Measurements from ENCODE around the gene ORC1. TPM values are rescaled to one million over a fixed set of nuclear protein-coding genes. Genes with fewer than 3 reads are reported as not detected.

ORC1 gene
- total and polyA plus RNA-seq, 2 of the 8 experiments (the other 6 are each of a cell fraction or from before 2014, with no cell fraction given), result 36.9 to 49.0 TPM

DNA sequence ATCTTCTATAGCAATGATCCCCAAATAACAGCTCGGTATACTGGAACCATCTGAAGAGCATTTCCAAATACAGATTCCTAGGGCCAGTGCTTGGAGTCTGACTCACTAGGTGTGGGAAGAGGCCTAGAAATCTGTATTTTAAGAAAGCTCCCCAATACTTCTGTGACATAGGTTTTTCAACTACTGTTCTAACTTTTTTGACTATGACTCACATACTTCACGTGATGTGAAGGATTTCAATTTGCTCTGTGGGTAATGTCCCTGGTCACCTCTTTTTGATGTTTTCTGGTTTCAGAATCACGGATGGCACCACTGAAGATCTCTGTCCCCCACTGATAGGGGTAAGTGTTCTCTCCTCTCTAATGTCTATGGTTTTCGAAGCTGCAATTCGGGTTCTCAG lies 11.0 kb downstream of the ORC1 start:
- Histone ChIP-seq H2BK5ac (ENCODE audit: low read depth, low read length) (no peak overlapping the region), H3K27me3 (replicated peaks in 1 of 4; ENCODE audit: control insufficient read depth in 3 of 4, extremely low read depth in 1 of 4, insufficient read depth in 3 of 4, low read length in 3 of 4) (no peaks in the 10 kb centered on the region; a peak in 1 of 7 replicates), H2BK15ac (ENCODE audit: low read length) (no peak overlapping the region), H3K9me3 (ENCODE audit: insufficient read depth in 2 of 2, low read depth in 1 of 2, low read length in 1 of 2) (no peaks in the 10 kb centered on the region), H3K4me2 (ENCODE audit: insufficient read depth in 1 of 2, low read depth in 2 of 2, low read length in 2 of 2) (no peak overlapping the region), H3K79me1 (ENCODE audit: low read depth, low read length) (peaks cover 3% of the 10 kb centered on the region; the same call in 1 of the 2 replicates), H3K4me1 (replicated peaks in 1 of 4; ENCODE audit: control insufficient read depth in 3 of 4, insufficient read depth in 4 of 4, low read length in 3 of 4) (no peaks in the 10 kb centered on the region), H3K14ac (ENCODE audit: insufficient read length) (no peak overlapping the region), H2BK12ac (ENCODE audit: low read depth, low read length) (no peak overlapping the region), H4K20me1 (replicated peaks in 1 of 2; ENCODE audit: control insufficient read depth in 1 of 2, insufficient read depth in 2 of 2, low read length in 2 of 2) (peaks cover 1 to 7% of the 10 kb centered on the region in 2 experiments), H4K8ac (ENCODE audit: extremely low read depth, insufficient read depth, low read length) (no peak overlapping the region), H3K27ac (ENCODE audit: low read depth, low read length) (no peak overlapping the region), H3K9ac (replicated peaks in 1 of 4; ENCODE audit: extremely low read depth in 1 of 4, low read depth in 3 of 4, low read length in 3 of 4) (no peak overlapping the region), H3K18ac (ENCODE audit: extremely low read depth, low read length) (no peak overlapping the region), H4K91ac (replicated peaks; ENCODE audit: insufficient read length, low read length) (no peak overlapping the region), H3K23ac (ENCODE audit: insufficient read length) (no peak overlapping the region), H2BK120ac (replicated peaks; ENCODE audit: low read depth, low read length) (no peak overlapping the region), H3K56ac (replicated peaks; ENCODE audit: insufficient read length, low read depth, low read length) (no peak overlapping the region), H2AFZ (ENCODE audit: low read length) (no peak overlapping the region), H3K4me3 (ENCODE audit: extremely low read depth in 1 of 4, insufficient read depth in 2 of 4, low read depth in 3 of 4, low read length in 4 of 4) (no peak overlapping the region), H3K23me2 (ENCODE audit: low read depth, low read length) (no peaks in the 10 kb centered on the region), H2BK20ac (ENCODE audit: low read length) (no peak overlapping the region), H2AK5ac (ENCODE audit: low read depth, low read length) (no peak overlapping the region), H4K5ac (ENCODE audit: insufficient read length, low read depth, low read length) (no peak overlapping the region), H3K4ac (replicated peaks; ENCODE audit: insufficient read length, low read depth, low read length) (no peak overlapping the region), H3K36me3 (ENCODE audit: control insufficient read depth in 2 of 4, insufficient read depth in 4 of 4, low read length in 3 of 4) (peaks cover 42 to 77% (median 66%) of the 10 kb centered on the region in 4 experiments), H3K79me2 (ENCODE audit: control insufficient read depth in 1 of 2, insufficient read depth in 2 of 2, low read length in 2 of 2) (peaks cover 0 to 10% of the 10 kb centered on the region in 2 experiments; a peak in 2 of 4 replicates)
- POLR2A ChIA-PET (ENCODE audit: partially characterized antibody), result interaction anchor here (1.2 to 3.0 kb wide), 3 partner anchors 9 to 12 kb away, joined by 3 to 24 read pairs (median 3); partner anchors contain the start of genes ORC1 and PRPF38A
- DNase-seq (ENCODE audit: low read depth in 1 of 2, low spot score in 2 of 2) (no peak), FAIRE-seq (no peak)
- WGBS, 2 experiments (ENCODE audit: extremely low coverage in 1 of 2, insufficient coverage in 1 of 2, insufficient read length in 1 of 2, insufficient replicate concordance in 2 of 2, low coverage in 1 of 2, low lambda C conversion rate in 2 of 2, missing lambda C conversion rate in 1 of 2), result 95% methylated on average over 5 of the region's 5 CpGs; no CpG with 5 or more reads in 1 of the 2 experiments
- CTCF ChIA-PET (ENCODE audit: partially characterized antibody), result interaction anchor here (1.5 kb wide), 1 partner anchor 11 kb away, joined by 3 read pairs; the partner anchor contains the start of genes ORC1 and PRPF38A
- TF ChIP-seq NANOG (IDR thresholded peaks at IDR 0.05; ENCODE audit: insufficient read depth, low read depth, low read length, poor library complexity, severe bottlenecking) (no peak), CHD1 (IDR thresholded peaks at IDR 0.05; ENCODE audit: low read depth, low read length) (no peak), SUZ12 (IDR thresholded peaks at IDR 0.05; ENCODE audit: low read length) (no peak), TBP (IDR thresholded peaks at IDR 0.05; ENCODE audit: low read depth, low read length) (no peak), USF2 (IDR thresholded peaks at IDR 0.05; ENCODE audit: low read length) (no peak), CHD2 (IDR thresholded peaks at IDR 0.05; ENCODE audit: low read length) (no peak), FOSL1 (IDR thresholded peaks at IDR 0.05; ENCODE audit: insufficient read depth, low read depth, low read length) (no peak), SRF (IDR thresholded peaks at IDR 0.05; ENCODE audit: low read depth, low read length) (no peak), HDAC2 (IDR thresholded peaks at IDR 0.05; ENCODE audit: borderline replicate concordance in 1 of 2, low read depth in 2 of 2, low read length in 2 of 2) (no peak), PHF8 (conservative IDR thresholded peaks at IDR 0.05; ENCODE audit: low read depth, low read length) (no peak), SP4 (IDR thresholded peaks at IDR 0.05; ENCODE audit: low read length) (no peak)
- TF ChIP-seq, protein P1, sequence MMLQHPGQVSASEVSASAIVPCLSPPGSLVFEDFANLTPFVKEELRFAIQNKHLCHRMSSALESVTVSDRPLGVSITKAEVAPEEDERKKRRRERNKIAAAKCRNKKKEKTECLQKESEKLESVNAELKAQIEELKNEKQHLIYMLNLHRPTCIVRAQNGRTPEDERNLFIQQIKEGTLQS (IDR thresholded peaks at IDR 0.05; ENCODE audit: insufficient read depth, low read depth, low read length), result no peak
